Measurements from ENCODE around the gene VPS11. TPM values are rescaled to one million over a fixed set of nuclear protein-coding genes. Genes with fewer than 3 reads are reported as not detected.

The VPS11 gene
- total and polyA plus RNA-seq, 8 donors, result 14.2 to 47.4 (median 17.2) TPM

DNA sequence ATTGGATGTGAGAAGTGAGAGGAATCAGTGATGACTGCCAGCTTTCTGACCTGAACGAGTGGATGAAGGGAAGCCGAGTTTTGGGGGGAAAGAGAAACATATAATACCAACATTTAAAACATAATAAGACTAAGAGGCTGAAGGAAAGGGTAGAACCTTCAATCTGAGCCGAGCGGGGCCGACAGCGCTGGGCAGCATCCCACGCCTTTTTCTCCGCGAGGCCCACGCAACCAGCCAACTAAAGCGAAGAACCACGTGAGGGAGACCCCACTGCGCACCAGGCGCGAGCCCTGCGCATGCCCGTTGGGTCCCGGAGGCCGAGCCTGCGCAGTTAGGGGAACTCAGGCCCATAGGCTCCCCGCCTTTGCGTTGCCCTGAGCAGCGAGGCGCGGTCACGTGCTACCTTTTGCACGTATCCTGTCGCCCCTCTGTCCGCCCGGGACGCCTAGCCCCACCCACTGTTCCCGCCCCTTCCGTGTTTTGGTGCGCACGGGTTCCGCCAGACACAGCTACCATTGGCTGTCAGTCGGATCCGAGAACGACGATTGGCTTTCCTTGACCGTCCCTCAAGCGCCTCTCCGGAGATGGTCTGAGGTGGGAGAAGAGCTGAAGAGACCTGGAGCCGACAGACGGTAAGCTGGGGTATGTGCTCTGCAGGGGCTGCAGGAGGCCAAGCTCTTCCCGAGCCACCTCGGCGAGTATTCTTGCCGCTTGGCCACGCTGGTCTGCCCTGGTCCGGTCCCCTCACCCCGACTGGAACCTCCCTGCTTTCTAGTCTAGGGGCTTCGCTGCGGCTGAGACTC is 53.6 kb downstream of the VPS11 start, which contains the start of gene HINFP:
Gene HINFP, plus strand, starts transcription at position 573 of the 803 bp plus-strand sequence. CDS start 5,365 bp downstream, outside the sequence.
- H3K36me3 ChIP-seq, result no peaks in the 10 kb centered on the region
- no peaks in the 10 kb centered on the region for H3K27me3 ChIP-seq
- peak within 1 kb of the TSS; percentile 39 to 64 (median 55) for H3K27ac ChIP-seq
- FAIRE-seq, result peak; percentile 73
- H3K4me1 ChIP-seq, result peaks cover 6 to 15% (median 12%) of the 10 kb centered on the region in 3 donors
- TF ChIP-seq CTCF (IDR thresholded peaks at IDR 0.05), result no peak
- no peaks in the 10 kb centered on the region for H3K9me3 ChIP-seq
- DNase-seq, result peak; percentile 98 to 100 (median 100)
- ATAC-seq, result peak; percentile 97 to 100 (median 99)
- 0 to 1% methylated on average over 54 of the region's 54 CpGs for WGBS, 2 donors
- H3K4me3 ChIP-seq, result peak within 1 kb of the TSS; percentile 72 to 93 (median 79)
- intact Hi-C loops (cut with DNase I), result no loop called here

GRCh38 chr11:119121811-119122124 is 54.1 kb downstream of the VPS11 start:
- H3K9me3 ChIP-seq, result no peaks in the 10 kb centered on the region
- no peaks in the 10 kb centered on the region for H3K27me3 ChIP-seq
- H3K36me3 ChIP-seq, result no peaks in the 10 kb centered on the region
- intact Hi-C loops (cut with DNase I), result no loop called here
- FAIRE-seq (no peak), ATAC-seq (no peak), DNase-seq (no peak)
- H3K4me1 ChIP-seq, result peaks cover 6 to 18% (median 18%) of the 10 kb centered on the region in 3 donors
- no peak for TF ChIP-seq CTCF (IDR thresholded peaks at IDR 0.05)
- WGBS, 2 donors, result 0% methylated on average over 20 of the region's 20 CpGs
- peak overlapping the region; percentile 72 to 93 (median 79) for H3K4me3 ChIP-seq
- H3K27ac ChIP-seq, result peak overlapping the region in 3 of 4 donors; percentile 49 to 57 (median 50)

DNA sequence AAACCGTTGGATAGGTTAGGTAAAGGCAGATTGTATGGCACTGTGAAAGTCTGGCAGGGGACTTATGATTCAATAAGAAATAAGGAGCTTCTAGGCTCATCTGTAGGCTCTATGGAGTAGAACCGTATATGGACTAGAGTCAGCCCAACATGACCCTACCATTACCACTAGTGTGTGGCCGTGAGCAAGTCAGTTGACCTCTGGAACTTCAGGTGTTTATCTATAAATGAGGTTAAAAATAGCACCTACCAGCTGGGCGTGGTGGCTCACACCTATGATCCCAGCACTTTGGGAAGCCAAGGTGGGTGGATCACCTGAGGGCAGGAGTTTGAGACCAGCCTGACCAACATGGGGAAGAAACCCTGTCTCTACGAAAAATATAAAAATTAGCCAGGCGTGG is 58.2 kb downstream of the VPS11 start:
- no peak for TF ChIP-seq CTCF (IDR thresholded peaks at IDR 0.05)
- Histone ChIP-seq H3K9me3 (no peaks in the 10 kb centered on the region), H3K4me1 (peaks cover 6 to 20% (median 18%) of the 10 kb centered on the region in 3 donors), H3K27me3 (no peaks in the 10 kb centered on the region), H3K27ac (peak overlapping the region in 2 of 4 donors; percentile 5 to 44), H3K4me3 (no peak overlapping the region), H3K36me3 (peaks cover 0 to 4% (median 0%) of the 10 kb centered on the region in 3 donors)
- DNase-seq (no peak), FAIRE-seq (no peak), ATAC-seq (no peak)
- intact Hi-C loops (cut with DNase I), result no loop called here
- WGBS, 2 donors, result 56 to 60% methylated on average over 6 of the region's 6 CpGs

DNA sequence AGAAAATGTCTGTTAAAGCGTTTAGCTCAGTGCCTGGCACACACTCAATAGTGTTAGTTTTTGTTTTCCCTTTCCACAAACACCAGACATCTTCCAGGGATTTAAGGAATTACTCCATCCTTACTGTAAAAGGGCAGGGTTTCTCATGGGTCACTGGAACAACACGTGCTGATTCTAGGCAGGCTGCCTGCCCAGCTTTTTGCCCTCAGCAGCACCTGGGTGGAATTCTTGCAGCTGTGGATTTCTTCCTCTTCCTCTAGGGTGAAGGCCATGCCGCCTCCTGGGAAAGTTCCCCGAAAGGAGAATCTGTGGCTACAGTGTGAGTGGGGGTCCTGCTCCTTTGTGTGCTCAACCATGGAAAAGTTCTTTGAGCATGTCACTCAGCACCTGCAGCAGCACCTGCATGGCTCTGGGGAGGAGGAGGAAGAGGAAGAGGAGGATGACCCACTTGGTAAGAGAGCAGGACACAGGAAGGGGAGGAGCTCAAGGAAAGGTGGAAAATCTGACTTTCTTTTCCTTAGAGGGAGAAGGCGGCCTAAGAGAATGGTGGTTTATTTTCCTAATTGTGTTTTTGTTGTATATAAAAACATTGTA is 59.2 kb downstream of the VPS11 start:
- Histone ChIP-seq H3K36me3 (peaks cover 0 to 9% (median 7%) of the 10 kb centered on the region in 3 donors), H3K27me3 (no peaks in the 10 kb centered on the region), H3K4me1 (peaks cover 6 to 20% (median 18%) of the 10 kb centered on the region in 3 donors), H3K27ac (peak overlapping the region in 3 of 4 donors; percentile 15 to 44 (median 33)), H3K4me3 (no peak overlapping the region), H3K9me3 (no peaks in the 10 kb centered on the region)
- ATAC-seq (peak; percentile 52 to 82 (median 68)), FAIRE-seq (no peak), DNase-seq (peak in 1 of 6 donors; percentile 52)
- WGBS, 2 donors, result 30 to 41% methylated on average over 5 of the region's 5 CpGs
- TF ChIP-seq CTCF (IDR thresholded peaks at IDR 0.05), result no peak
- intact Hi-C loops (cut with DNase I), result no loop called here

All from pancreas (tissue), 10 donors.